Loucy (cell line): ENCODE data around the gene SUCLG2.

Experiments
- H2AFZ ChIP-seq: fragments of 200-600 bp; sonication (generic); 2 replicates; pipeline ENCODE4 v1.6.0; 2016; ENCODE audit warnings: antibody characterized with exemption, mild to moderate bottlenecking, low read length, moderate library complexity
- H3F3A ChIP-seq: fragments of 200-600 bp; 2 replicates; pipeline ENCODE4 v1.6.0; 2016; ENCODE audit warnings: antibody characterized with exemption, low read depth, mild to moderate bottlenecking
- H3K27me3 ChIP-seq: fragments of 200-600 bp; sonication (generic); 2 replicates; pipeline ENCODE4 v1.6.1; 2014; ENCODE audit warnings: low read length, mild to moderate bottlenecking; ENCODE audit not compliant: insufficient read depth, poor library complexity, severe bottlenecking
- H3K36me3 ChIP-seq: fragments of 200-600 bp; sonication (generic); 2 replicates; pipeline ENCODE4 v1.6.1; 2016; ENCODE audit warnings: low read length; ENCODE audit not compliant: insufficient read depth
- H3K4me1 ChIP-seq: fragments of 200-600 bp; sonication (generic); 2 replicates; pipeline ENCODE4 v1.5.1; 2014; ENCODE audit warnings: low read length, mild to moderate bottlenecking; ENCODE audit not compliant: insufficient read depth, poor library complexity, severe bottlenecking
- H3K4me2 ChIP-seq: fragments of 200-600 bp; sonication (generic); 2 replicates; pipeline ENCODE4 v1.6.0; 2014; ENCODE audit warnings: antibody characterized with exemption, low read length, low read depth, mild to moderate bottlenecking; ENCODE audit not compliant: poor library complexity, severe bottlenecking
- H3K4me3 ChIP-seq: fragments of 200-600 bp; sonication (generic); 2 replicates; pipeline ENCODE4 v1.5.1; 2014; ENCODE audit warnings: low read length, mild to moderate bottlenecking, mixed read lengths; ENCODE audit not compliant: poor library complexity, severe bottlenecking
- H3K79me2 ChIP-seq: fragments of 200-600 bp; sonication (generic); 2 replicates; pipeline ENCODE4 v1.6.1; 2014; ENCODE audit warnings: low read length; ENCODE audit not compliant: insufficient read depth
- H3K9ac ChIP-seq: fragments of 200-600 bp; sonication (generic); 2 replicates; pipeline ENCODE4 v1.6.0; 2014; ENCODE audit warnings: mild to moderate bottlenecking, low read depth, low read length, moderate library complexity; ENCODE audit not compliant: poor library complexity, severe bottlenecking
- H3K9me2 ChIP-seq: fragments of 200-600 bp; sonication (generic); replicated peaks from 2 replicates; pipeline ENCODE4 v1.6.1; 2016; ENCODE audit warnings: low read depth, low read length, mixed read lengths
- H3K9me3 ChIP-seq: fragments of 200-600 bp; sonication (generic); 2 replicates; pipeline ENCODE4 v1.6.1; 2014; ENCODE audit warnings: mild to moderate bottlenecking, antibody characterized with exemption, low read length, low read depth; ENCODE audit not compliant: insufficient read depth
- H4K20me1 ChIP-seq: fragments of 200-600 bp; sonication (generic); 2 replicates; pipeline ENCODE4 v1.6.0; 2014; ENCODE audit warnings: antibody characterized with exemption, low read length, mild to moderate bottlenecking; ENCODE audit not compliant: insufficient read depth, poor library complexity, severe bottlenecking
- EZH2phosphoT487 ChIP-seq: fragments of 200-600 bp; IDR thresholded peaks from 2 replicates; pipeline ENCODE4 v1.6.1; 2018; ENCODE audit warnings: antibody characterized with exemption, mild to moderate bottlenecking, moderate library complexity, borderline replicate concordance
- TF ChIP-seq, protein P1 (sequence below): fragments of 200-600 bp; sonication (generic); conservative IDR thresholded peaks from 2 replicates; pipeline ENCODE4 v1.5.1; 2014; ENCODE audit warnings: mild to moderate bottlenecking, antibody characterized with exemption, low read length

The SUCLG2 gene

DNA sequence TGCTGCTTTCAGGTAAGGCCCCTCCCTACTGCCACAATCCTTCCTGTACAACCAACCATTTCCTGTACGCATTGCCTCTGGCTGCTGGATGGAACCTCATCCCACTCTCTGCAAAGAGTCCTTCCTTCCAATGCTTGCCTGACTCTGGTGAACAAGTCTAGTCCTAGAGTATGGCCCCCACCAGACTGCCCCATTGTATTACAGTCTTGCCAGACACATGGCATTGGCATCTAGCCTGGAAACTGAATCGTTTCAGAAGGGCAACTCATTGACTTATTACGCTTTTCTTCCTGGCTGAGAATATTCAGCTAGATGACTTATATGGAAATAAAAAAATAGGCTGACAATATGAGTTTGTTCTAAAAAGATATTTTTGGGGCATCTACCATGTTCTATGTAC lies 170.3 kb downstream of the SUCLG2 start:
- H3K9me2 ChIP-seq = no peaks in the 10 kb centered on the region
- no peaks in the 10 kb centered on the region for H3K9me3 ChIP-seq
- H3K79me2 ChIP-seq = no peaks in the 10 kb centered on the region

DNA sequence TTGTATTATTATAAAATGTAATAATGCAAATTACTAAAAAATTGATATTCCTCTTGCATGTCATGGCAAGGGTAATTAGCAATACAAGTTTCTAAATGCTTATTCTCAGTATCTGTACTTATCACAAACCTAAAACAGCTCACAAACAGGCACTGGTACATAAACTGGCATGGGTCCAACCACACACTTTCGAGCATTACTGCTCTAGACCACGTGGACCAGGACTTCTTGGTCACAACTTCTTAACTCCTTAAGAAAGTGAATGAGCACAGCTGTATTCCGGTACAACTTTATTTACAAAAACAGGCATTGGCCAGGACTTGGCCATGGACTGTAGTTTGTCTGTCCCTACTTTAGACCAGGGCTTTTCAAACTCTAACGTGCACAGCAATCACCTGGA lies 173.3 kb downstream of the SUCLG2 start:
- no peaks in the 10 kb centered on the region for H3K79me2 ChIP-seq
- H4K20me1 ChIP-seq = no peaks in the 10 kb centered on the region
- no peaks in the 10 kb centered on the region for H3K9me2 ChIP-seq
- no peaks in the 10 kb centered on the region for H3K36me3 ChIP-seq
- no peak overlapping the region for H3K4me3 ChIP-seq
- no peak for TF ChIP-seq EZH2phosphoT487
- TF ChIP-seq, protein P1, sequence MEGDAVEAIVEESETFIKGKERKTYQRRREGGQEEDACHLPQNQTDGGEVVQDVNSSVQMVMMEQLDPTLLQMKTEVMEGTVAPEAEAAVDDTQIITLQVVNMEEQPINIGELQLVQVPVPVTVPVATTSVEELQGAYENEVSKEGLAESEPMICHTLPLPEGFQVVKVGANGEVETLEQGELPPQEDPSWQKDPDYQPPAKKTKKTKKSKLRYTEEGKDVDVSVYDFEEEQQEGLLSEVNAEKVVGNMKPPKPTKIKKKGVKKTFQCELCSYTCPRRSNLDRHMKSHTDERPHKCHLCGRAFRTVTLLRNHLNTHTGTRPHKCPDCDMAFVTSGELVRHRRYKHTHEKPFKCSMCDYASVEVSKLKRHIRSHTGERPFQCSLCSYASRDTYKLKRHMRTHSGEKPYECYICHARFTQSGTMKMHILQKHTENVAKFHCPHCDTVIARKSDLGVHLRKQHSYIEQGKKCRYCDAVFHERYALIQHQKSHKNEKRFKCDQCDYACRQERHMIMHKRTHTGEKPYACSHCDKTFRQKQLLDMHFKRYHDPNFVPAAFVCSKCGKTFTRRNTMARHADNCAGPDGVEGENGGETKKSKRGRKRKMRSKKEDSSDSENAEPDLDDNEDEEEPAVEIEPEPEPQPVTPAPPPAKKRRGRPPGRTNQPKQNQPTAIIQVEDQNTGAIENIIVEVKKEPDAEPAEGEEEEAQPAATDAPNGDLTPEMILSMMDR = no peak
- no peaks in the 10 kb centered on the region for H3F3A ChIP-seq
- H3K27me3 ChIP-seq = no peaks in the 10 kb centered on the region
- peaks cover 10% of the 10 kb centered on the region for H3K4me1 ChIP-seq
- no peaks in the 10 kb centered on the region for H3K9me3 ChIP-seq
- H3K4me2 ChIP-seq = no peak overlapping the region
- no peak overlapping the region for H2AFZ ChIP-seq
- H3K9ac ChIP-seq = no peak overlapping the region

More for the DNA sequence above, 170.3 kb downstream of the SUCLG2 start:
- no peak overlapping the region for H3K4me3 ChIP-seq
- H4K20me1 ChIP-seq = no peaks in the 10 kb centered on the region
- H2AFZ ChIP-seq = no peak overlapping the region
- no peaks in the 10 kb centered on the region for H3F3A ChIP-seq
- no peaks in the 10 kb centered on the region for H3K27me3 ChIP-seq
- H3K36me3 ChIP-seq = no peaks in the 10 kb centered on the region
- H3K4me1 ChIP-seq = peaks cover 10% of the 10 kb centered on the region
- TF ChIP-seq, protein P1 = no peak
- TF ChIP-seq EZH2phosphoT487 = no peak
- H3K9ac ChIP-seq = no peak overlapping the region
- H3K4me2 ChIP-seq = no peak overlapping the region

DNA sequence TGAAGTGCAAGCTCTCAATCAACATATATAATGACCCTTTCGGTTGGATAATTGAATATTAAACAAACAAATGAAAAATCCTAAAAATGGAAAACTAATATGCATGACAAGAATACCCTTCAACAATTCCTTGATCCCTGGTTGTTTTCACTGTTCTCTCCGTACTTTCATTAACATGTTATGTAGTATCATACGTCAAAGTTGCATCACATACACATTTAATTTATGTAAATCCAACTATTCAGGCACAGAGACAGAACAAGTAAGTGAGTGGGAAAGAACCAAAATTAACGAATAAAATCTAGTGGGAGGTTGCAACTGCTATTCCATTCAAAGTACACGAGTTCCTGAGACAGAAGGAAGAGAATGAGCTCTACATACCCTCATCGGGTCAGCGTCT lies 176.0 kb downstream of the SUCLG2 start:
- Histone ChIP-seq H3K4me1 (peaks cover under 1% of the 10 kb centered on the region), H3F3A (no peaks in the 10 kb centered on the region), H3K4me2 (no peak overlapping the region), H3K9ac (no peak overlapping the region), H3K79me2 (no peaks in the 10 kb centered on the region), H4K20me1 (no peaks in the 10 kb centered on the region), H3K9me3 (no peaks in the 10 kb centered on the region), H3K9me2 (no peaks in the 10 kb centered on the region), H3K27me3 (no peaks in the 10 kb centered on the region), H3K36me3 (no peaks in the 10 kb centered on the region), H2AFZ (no peak overlapping the region), H3K4me3 (no peak overlapping the region)
- TF ChIP-seq, protein P1 = no peak
- TF ChIP-seq EZH2phosphoT487 = no peak
